Measurements from ENCODE around the gene PTP4A2.

DNA sequence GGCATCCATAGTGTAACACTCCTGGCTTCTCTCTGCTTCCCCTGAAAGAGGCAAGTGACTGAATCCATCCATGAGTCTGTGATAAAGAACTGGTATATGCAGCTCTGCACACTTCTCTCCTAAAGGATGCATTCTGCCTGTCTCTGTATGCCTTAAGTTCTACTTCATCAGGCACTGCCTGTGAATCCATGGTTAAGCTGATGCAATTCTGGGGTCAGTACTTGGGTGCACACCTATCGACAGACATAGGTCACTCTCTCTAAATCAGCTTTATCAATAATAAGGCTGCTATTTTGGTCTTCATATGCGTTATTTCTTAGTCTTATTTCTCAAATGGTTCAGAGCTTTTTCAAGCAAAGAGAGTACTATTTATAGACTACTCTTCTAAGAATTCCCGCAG lies 32.7 kb upstream of the PTP4A2 start:
- no peak for TF ChIP-seq CHD4 (IDR thresholded peaks at IDR 0.05)
- TF ChIP-seq GABPA (IDR thresholded peaks at IDR 0.05; ENCODE audit: low read depth), result no peak
- TF ChIP-seq TCF12 (IDR thresholded peaks at IDR 0.05; ENCODE audit: low read depth, low read length), result no peak

All from GM12878 (cell line).